Body of pancreas (tissue), 4 donors: ENCODE results near the gene NF1. TPM values are rescaled to one million over a fixed set of nuclear protein-coding genes. Genes with fewer than 3 reads are reported as not detected.

Experiments used
- ATAC-seq: fragments of 150-250 bp; one replicate; pipeline ENCODE4 v1.9.1; 2016
- DNase-seq, 4 donors: peaks; one replicate each; pipeline ENCODE4 v3.0.0-alpha.2; 2019
- H3K27ac ChIP-seq, 4 donors: fragments of 200-600 bp; sonication (generic); 1 replicate in 3 of 4; 2 replicates in 1 of 4; pipeline versions ENCODE4 v1.5.1 to v1.6.1; 2016 to 2019; ENCODE audit warnings: mild to moderate bottlenecking in 1 of 4, mixed read lengths in 1 of 4, moderate library complexity in 1 of 4
- H3K27me3 ChIP-seq, 2 donors: fragments of 200-600 bp; sonication (generic); one replicate each; pipeline ENCODE4 v1.6.0; 2016; ENCODE audit warnings: mild to moderate bottlenecking in 1 of 2
- H3K36me3 ChIP-seq, 2 donors: fragments of 200-600 bp; sonication (generic); replicated peaks in 1 of 2; 2 replicates each; pipeline ENCODE4 v1.5.1; 2016; ENCODE audit warnings: low read depth in 2 of 2; ENCODE audit not compliant: insufficient read depth in 1 of 2
- H3K4me1 ChIP-seq: fragments of 200-600 bp; sonication (generic); one replicate; pipeline ENCODE4 v1.6.0; 2016
- H3K4me3 ChIP-seq, 2 donors: fragments of 200-600 bp; sonication (generic); 1 replicate in 1 of 2; 2 replicates in 1 of 2; pipeline ENCODE4 v1.5.1; 2016 to 2019
- H3K9me3 ChIP-seq, 3 donors: fragments of 200-600 bp; sonication (generic); 1 replicate in 2 of 3; 2 replicates in 1 of 3; pipeline ENCODE4 v1.5.1; 2016
- CTCF ChIP-seq, 7 experiments: fragments of 450-650 bp in 4 of 7; fragments of 200-600 bp in 3 of 7; sonication (generic) in 3 of 7; IDR thresholded peaks; one replicate each; pipeline ENCODE4 v1.5.1; 2016 to 2019; ENCODE audit warnings: antibody characterized with exemption in 7 of 7
- POLR2A ChIP-seq, 3 donors: fragments of 450-650 bp; IDR thresholded peaks; one replicate each; pipeline ENCODE4 v1.6.1; 2016; ENCODE audit warnings: antibody characterized with exemption in 3 of 3, mild to moderate bottlenecking in 2 of 3
- WGBS, 2 donors: methylation state at CpG; one replicate each; pipeline ENCODE4 v1.1.5; 2017; 5-methylcytosine and 5-hydroxymethylcytosine counted together
- intact Hi-C: fragments of 100-400 bp; cut with DNase I; formaldehyde crosslinking; loops from one replicate; pipeline ENCODE4 v1.15.1; 2023
- total RNA-seq, 2 donors: library from RNA; depleted of rRNA; stranded (reverse); fragments of >200 nt; gene quantifications; one replicate each; pipeline ENCODE4 v1.1.0, GENCODE V29; 2016

Gene NF1
- total RNA-seq, 2 donors from 2014 or later, result 54.7 to 57.1 TPM

DNA sequence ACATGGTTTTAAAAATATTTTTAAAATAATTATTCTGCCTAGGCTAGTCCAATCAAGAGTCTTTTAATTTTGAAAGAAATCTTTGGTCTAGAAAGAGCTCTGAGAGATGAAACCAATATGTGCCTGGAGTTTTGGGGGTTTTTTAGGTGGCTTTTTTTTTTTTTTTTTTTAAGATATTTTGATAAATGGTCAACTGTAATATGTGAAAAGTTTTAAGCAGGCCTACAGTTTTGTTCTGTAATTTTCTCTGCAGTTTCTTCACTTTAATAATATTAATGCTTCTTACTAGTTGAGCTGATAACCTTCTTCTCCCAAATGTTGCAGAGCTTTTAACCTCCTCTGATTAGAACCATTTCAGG is 157.2 kb downstream of the NF1 start:
- TF ChIP-seq POLR2A (IDR thresholded peaks at IDR 0.05) (no peak), CTCF (IDR thresholded peaks at IDR 0.05) (no peak)
- Histone ChIP-seq H3K27me3 (no peaks in the 10 kb centered on the region), H3K4me3 (no peak overlapping the region), H3K27ac (no peak overlapping the region), H3K4me1 (no peaks in the 10 kb centered on the region), H3K9me3 (no peaks in the 10 kb centered on the region), H3K36me3 (peaks cover 0 to 2% of the 10 kb centered on the region in 2 donors)
- no peak for ATAC-seq
- intact Hi-C loops, result no loop called here
- DNase-seq, result no peak

DNA sequence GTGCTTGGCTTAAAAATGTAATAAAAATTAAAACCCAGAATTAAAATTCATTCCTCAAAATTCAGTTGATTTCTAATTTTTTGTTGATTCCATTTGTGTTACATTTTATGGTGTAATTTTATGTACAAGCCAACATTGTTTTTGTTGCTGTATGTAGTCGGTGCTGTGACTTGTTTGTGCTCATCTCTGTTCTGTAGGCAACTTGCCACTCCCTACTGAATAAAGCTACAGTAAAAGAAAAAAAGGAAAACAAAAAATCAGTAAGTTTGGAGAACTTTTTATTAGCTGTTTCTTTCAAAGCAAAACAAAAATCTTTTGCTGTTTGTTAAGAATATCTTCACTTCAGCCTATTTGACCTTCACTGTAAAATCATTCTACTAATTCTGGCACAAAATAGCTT is 158.0 kb downstream of the NF1 start:
- TF ChIP-seq CTCF (IDR thresholded peaks at IDR 0.05) (no peak), POLR2A (IDR thresholded peaks at IDR 0.05) (no peak)
- H3K36me3 ChIP-seq, result peaks cover 0 to 2% of the 10 kb centered on the region in 2 donors

DNA sequence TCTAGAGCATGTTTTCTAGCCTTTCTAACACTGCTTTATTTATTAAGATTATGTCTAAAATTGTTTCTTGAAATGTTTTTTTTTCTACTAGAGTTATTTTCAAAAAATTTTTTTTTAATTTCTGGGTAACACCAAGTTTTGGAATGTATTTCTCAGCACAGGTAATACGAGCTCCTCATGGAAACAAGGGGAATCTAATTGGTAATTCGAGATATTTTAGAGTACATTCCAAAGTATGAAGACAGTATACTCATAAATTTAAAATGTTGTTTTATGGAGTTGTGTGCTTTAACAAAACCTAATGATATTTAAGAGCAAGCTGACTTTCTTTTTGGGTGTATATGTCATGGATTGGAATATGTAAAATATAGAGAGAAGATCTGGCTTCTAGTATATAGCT is 159.9 kb downstream of the NF1 start:
- no peak for TF ChIP-seq CTCF (IDR thresholded peaks at IDR 0.05)
- no peak for TF ChIP-seq POLR2A (IDR thresholded peaks at IDR 0.05)
- H3K27ac ChIP-seq, result no peak overlapping the region
- ATAC-seq (no peak), DNase-seq (no peak)
- no peak overlapping the region for H3K4me3 ChIP-seq
- intact Hi-C loops, result no loop called here
- H3K36me3 ChIP-seq, result no peaks in the 10 kb centered on the region
- 94 to 95% methylated on average over 2 of the region's 2 CpGs for WGBS, 2 donors
- no peaks in the 10 kb centered on the region for H3K9me3 ChIP-seq
- no peaks in the 10 kb centered on the region for H3K4me1 ChIP-seq
- H3K27me3 ChIP-seq, result no peaks in the 10 kb centered on the region

More for the DNA sequence above, 158.0 kb downstream of the NF1 start:
- ATAC-seq (no peak), DNase-seq (no peak)
- no peaks in the 10 kb centered on the region for H3K4me1 ChIP-seq
- no peaks in the 10 kb centered on the region for H3K27me3 ChIP-seq
- H3K9me3 ChIP-seq, result no peaks in the 10 kb centered on the region
- 89 to 92% methylated on average over 1 of the region's 1 CpG for WGBS, 2 donors
- intact Hi-C loops, result no loop called here
- no peak overlapping the region for H3K4me3 ChIP-seq
- no peak overlapping the region for H3K27ac ChIP-seq

- WGBS, 2 donors, result 84 to 88% methylated on average over 3 of the region's 3 CpGs
- TF ChIP-seq POLR2A (IDR thresholded peaks at IDR 0.05), result no peak
- no peak for TF ChIP-seq CTCF (IDR thresholded peaks at IDR 0.05)
- Histone ChIP-seq H3K9me3 (no peaks in the 10 kb centered on the region), H3K27ac (no peak overlapping the region), H3K36me3 (peaks cover 0 to 2% of the 10 kb centered on the region in 2 donors), H3K4me3 (no peak overlapping the region), H3K27me3 (no peaks in the 10 kb centered on the region), H3K4me1 (no peaks in the 10 kb centered on the region)
- intact Hi-C loops, result no loop called here
- ATAC-seq (no peak), DNase-seq (no peak)
Observed at GRCh38 chr17:31256936-31257335, 162.2 kb downstream of the NF1 start.

GRCh38 chr17:31260151-31260550 is 165.4 kb downstream of the NF1 start:
- TF ChIP-seq CTCF (IDR thresholded peaks at IDR 0.05) (no peak), POLR2A (IDR thresholded peaks at IDR 0.05) (no peak)
- DNase-seq, result no peak
- intact Hi-C loops, result no loop called here
- Histone ChIP-seq H3K27ac (no peak overlapping the region), H3K27me3 (no peaks in the 10 kb centered on the region), H3K9me3 (no peaks in the 10 kb centered on the region), H3K36me3 (peaks cover 0 to 2% of the 10 kb centered on the region in 2 donors), H3K4me3 (no peak overlapping the region), H3K4me1 (no peaks in the 10 kb centered on the region)
- no peak for ATAC-seq
- WGBS, 2 donors, result 87 to 94% methylated on average over 3 of the region's 3 CpGs
